ENCODE data around the gene ASCC3. TPM values are rescaled to one million over a fixed set of nuclear protein-coding genes. Genes with fewer than 3 reads are reported as not detected.

The ASCC3 gene
- total and polyA plus RNA-seq, 2 donors (not counting 1 experiment from before 2014, with no cell fraction given): 9.0 to 42.3 TPM

DNA sequence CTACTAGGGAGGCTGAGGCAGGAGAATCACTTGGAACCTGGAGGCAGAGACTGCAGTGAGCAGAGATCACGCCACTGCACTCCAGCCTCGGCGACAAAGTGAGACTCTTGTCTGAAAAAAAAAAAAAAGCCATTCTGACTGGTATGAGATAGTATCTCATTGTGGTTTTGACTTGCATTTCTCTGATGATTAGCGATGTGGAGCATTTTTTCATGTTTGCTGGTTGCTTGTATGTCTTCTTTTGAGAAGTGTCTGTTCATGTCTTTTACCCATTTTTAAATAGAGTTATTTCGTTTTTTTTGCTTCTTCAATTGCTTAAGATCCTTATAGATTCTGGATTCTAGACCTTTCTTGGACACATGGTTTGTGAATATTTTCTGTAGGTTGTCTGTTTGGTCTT lies 312.9 kb downstream of the ASCC3 start:
- H3K4me3 Mint-ChIP-seq: no peak overlapping the region
- no peaks in the 10 kb centered on the region for H3K27me3 Mint-ChIP-seq
- no peaks in the 10 kb centered on the region for H3K79me2 ChIP-seq (ENCODE audit: control insufficient read depth, insufficient read depth, low read length)
- no peak overlapping the region for H3K27ac Mint-ChIP-seq
- H3K36me3 ChIP-seq (replicated peaks in 1 of 2; ENCODE audit: control extremely low read depth in 1 of 2, control insufficient read depth in 1 of 2, extremely low read depth in 1 of 2, insufficient read depth in 2 of 2, low read length in 1 of 2): peaks cover 4% of the 10 kb centered on the region in 2 experiments
- no peak overlapping the region for H3K4me2 ChIP-seq (replicated peaks; ENCODE audit: low read depth, low read length, poor library complexity, severe bottlenecking)
- CTCF ChIA-PET: no interaction called here
- no peaks in the 10 kb centered on the region for H3K9me3 ChIP-seq (ENCODE audit: control extremely low read depth in 1 of 3, control insufficient read depth in 2 of 3, insufficient read depth in 1 of 3, low read length in 2 of 3)
- DNase-seq (no peak), ATAC-seq (ENCODE audit: low read depth) (no peak)
- intact Hi-C loops (cut with micrococcal nuclease): no loop called here
- H3K27me3 ChIP-seq (replicated peaks in 1 of 4; ENCODE audit: control extremely low read depth in 1 of 4, control insufficient read depth in 3 of 4, insufficient read depth in 4 of 4, low read length in 3 of 4): no peaks in the 10 kb centered on the region
- no peaks in the 10 kb centered on the region for H3K4me1 Mint-ChIP-seq
- H4K20me1 ChIP-seq (ENCODE audit: control insufficient read depth, insufficient read depth, low read length, poor library complexity, severe bottlenecking): no peaks in the 10 kb centered on the region
- H3K9me3 Mint-ChIP-seq (ENCODE audit: insufficient read depth): no peaks in the 10 kb centered on the region
- H3K27ac ChIP-seq (ENCODE audit: low read length in 2 of 2): no peak overlapping the region
- 89% methylated on average over 3 of the region's 5 CpGs for WGBS (ENCODE audit: insufficient coverage)
- no peak overlapping the region for H3K9ac ChIP-seq (ENCODE audit: low read length)
- POLR2A ChIA-PET: no interaction called here
- no peaks in the 10 kb centered on the region for H3K4me1 ChIP-seq (ENCODE audit: control insufficient read depth in 2 of 2, insufficient read depth in 2 of 2, low read length in 2 of 2)
- no peak overlapping the region for H2AFZ ChIP-seq (ENCODE audit: insufficient read depth, low read depth, low read length, poor library complexity, severe bottlenecking)
- TF ChIP-seq EZH2 (IDR thresholded peaks at IDR 0.05; ENCODE audit: borderline replicate concordance, insufficient read depth, low read depth, low read length, poor library complexity, severe bottlenecking): no peak
- TF ChIP-seq, protein P1, sequence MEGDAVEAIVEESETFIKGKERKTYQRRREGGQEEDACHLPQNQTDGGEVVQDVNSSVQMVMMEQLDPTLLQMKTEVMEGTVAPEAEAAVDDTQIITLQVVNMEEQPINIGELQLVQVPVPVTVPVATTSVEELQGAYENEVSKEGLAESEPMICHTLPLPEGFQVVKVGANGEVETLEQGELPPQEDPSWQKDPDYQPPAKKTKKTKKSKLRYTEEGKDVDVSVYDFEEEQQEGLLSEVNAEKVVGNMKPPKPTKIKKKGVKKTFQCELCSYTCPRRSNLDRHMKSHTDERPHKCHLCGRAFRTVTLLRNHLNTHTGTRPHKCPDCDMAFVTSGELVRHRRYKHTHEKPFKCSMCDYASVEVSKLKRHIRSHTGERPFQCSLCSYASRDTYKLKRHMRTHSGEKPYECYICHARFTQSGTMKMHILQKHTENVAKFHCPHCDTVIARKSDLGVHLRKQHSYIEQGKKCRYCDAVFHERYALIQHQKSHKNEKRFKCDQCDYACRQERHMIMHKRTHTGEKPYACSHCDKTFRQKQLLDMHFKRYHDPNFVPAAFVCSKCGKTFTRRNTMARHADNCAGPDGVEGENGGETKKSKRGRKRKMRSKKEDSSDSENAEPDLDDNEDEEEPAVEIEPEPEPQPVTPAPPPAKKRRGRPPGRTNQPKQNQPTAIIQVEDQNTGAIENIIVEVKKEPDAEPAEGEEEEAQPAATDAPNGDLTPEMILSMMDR (IDR thresholded peaks at IDR 0.05): no peak
- H3K4me3 ChIP-seq (ENCODE audit: control extremely low read depth in 1 of 5, extremely low read depth in 1 of 5, insufficient read depth in 1 of 5, low read depth in 2 of 5, low read length in 4 of 5): no peak overlapping the region

DNA sequence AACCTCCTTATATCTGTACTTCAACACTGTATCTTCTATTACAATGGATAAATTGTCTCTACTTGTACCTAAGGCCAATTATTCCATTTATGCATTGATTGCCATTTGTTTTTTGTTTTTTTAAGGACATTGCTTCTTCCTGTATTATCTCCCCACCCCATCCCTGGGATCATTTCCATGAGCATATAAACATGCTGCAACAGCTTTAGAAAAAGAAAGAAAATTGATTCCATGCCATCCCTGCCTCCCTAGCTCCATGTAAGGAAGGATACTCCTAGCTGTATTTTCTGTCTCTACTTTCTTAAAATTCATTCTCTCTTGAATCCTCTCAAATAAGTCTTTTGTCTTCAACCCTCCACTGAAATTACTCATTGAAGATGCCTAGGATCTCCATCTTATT lies 314.6 kb downstream of the ASCC3 start:
- H3K4me3 ChIP-seq (ENCODE audit: control extremely low read depth in 1 of 5, extremely low read depth in 1 of 5, insufficient read depth in 1 of 5, low read depth in 2 of 5, low read length in 4 of 5): no peak overlapping the region
- TF ChIP-seq, protein P1 (IDR thresholded peaks at IDR 0.05): no peak
- no peak for TF ChIP-seq EZH2 (IDR thresholded peaks at IDR 0.05; ENCODE audit: borderline replicate concordance, insufficient read depth, low read depth, low read length, poor library complexity, severe bottlenecking)

More for the DNA sequence above, 314.6 kb downstream of the ASCC3 start:
- H3K27ac Mint-ChIP-seq: no peak overlapping the region
- H4K20me1 ChIP-seq (ENCODE audit: control insufficient read depth, insufficient read depth, low read length, poor library complexity, severe bottlenecking): no peaks in the 10 kb centered on the region
- peaks cover 4% of the 10 kb centered on the region in 2 experiments for H3K36me3 ChIP-seq (replicated peaks in 1 of 2; ENCODE audit: control extremely low read depth in 1 of 2, control insufficient read depth in 1 of 2, extremely low read depth in 1 of 2, insufficient read depth in 2 of 2, low read length in 1 of 2)
- H3K9me3 ChIP-seq (ENCODE audit: control extremely low read depth in 1 of 3, control insufficient read depth in 2 of 3, insufficient read depth in 1 of 3, low read length in 2 of 3): no peaks in the 10 kb centered on the region
- POLR2A ChIA-PET: no interaction called here
- no peak overlapping the region for H3K4me2 ChIP-seq (replicated peaks; ENCODE audit: low read depth, low read length, poor library complexity, severe bottlenecking)
- no peaks in the 10 kb centered on the region for H3K79me2 ChIP-seq (ENCODE audit: control insufficient read depth, insufficient read depth, low read length)
- H3K4me1 Mint-ChIP-seq: no peaks in the 10 kb centered on the region
- intact Hi-C loops (cut with micrococcal nuclease): no loop called here
- H3K4me3 Mint-ChIP-seq: no peak overlapping the region
- DNase-seq: no peak
- CTCF ChIA-PET: no interaction called here
- ATAC-seq (ENCODE audit: low read depth): no peak
- H3K27ac ChIP-seq (ENCODE audit: low read length in 2 of 2): no peak overlapping the region
- no peaks in the 10 kb centered on the region for H3K4me1 ChIP-seq (ENCODE audit: control insufficient read depth in 2 of 2, insufficient read depth in 2 of 2, low read length in 2 of 2)
- no peak overlapping the region for H2AFZ ChIP-seq (ENCODE audit: insufficient read depth, low read depth, low read length, poor library complexity, severe bottlenecking)
- H3K27me3 ChIP-seq (replicated peaks in 1 of 4; ENCODE audit: control extremely low read depth in 1 of 4, control insufficient read depth in 3 of 4, insufficient read depth in 4 of 4, low read length in 3 of 4): no peaks in the 10 kb centered on the region
- no peaks in the 10 kb centered on the region for H3K9me3 Mint-ChIP-seq (ENCODE audit: insufficient read depth)
- H3K27me3 Mint-ChIP-seq: no peaks in the 10 kb centered on the region
- no peak overlapping the region for H3K9ac ChIP-seq (ENCODE audit: low read length)
